ENCODE results near the gene TPCN1.

The TPCN1 gene

GRCh38 chr12:113317122-113317521 lies 95.9 kb downstream of the TPCN1 start:
- DNase-seq: no peak

DNA sequence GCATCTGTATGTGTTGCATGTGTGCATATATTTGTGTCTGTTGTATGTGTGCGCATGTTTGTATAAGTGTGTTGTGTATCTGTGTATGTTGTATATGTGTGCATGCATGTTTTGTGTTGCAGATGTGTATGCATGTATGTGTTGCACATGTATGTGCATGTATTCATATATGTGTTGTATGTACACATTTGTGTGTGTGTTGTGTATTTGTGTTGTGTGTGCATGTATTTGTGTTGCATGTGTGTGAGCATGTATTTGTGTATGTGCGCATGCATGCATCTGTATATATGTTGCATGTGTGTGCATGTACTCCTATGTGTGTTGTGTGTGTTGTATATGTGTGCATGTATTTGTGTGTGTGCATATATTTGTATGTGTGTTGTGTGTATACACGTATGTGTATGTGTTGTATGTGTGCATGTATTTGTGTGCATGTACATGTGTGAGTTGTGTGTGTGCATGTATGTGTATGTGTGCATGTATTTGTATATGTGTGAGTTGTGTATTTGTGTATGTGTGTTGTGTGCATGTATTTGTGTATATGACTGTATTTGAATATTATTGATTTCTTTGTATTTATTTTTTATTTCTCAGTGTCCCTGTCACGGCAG lies 96.9 kb downstream of the TPCN1 start:
- no peak for DNase-seq

DNA sequence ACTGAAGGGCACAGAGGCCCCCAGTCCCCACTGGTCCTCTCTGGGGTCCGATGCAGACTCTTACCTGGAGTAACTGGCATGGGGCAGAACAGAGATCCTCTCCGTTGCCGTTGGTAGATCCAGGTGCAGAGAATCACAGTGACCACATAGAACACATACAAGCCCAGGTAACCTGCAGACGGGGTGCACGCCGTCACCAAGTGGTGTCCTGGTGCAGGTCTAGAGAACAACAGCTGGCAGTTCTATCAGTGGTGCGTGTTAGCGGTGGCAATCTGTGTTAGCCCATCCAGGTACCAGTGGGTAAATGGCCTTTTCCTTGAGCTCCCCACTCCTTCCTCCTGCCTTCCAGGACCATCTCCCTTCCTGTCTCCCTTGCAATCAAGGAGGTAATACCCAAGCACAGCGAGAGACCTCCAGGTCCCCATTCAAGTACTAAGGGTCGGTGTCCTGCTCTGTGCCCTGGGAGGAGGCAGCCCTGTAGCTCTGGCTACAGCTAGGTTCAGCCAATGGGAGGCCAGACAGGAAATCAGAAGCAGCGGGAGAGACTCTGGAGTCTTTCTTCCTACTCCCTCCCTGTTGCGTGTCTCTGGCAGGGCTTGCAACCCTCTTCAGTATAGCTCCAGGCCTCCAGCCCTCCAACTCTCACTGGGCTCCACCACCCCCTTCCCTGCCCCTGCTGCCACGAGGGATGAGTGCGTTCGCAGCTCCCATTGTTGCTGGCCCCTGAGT lies 97.8 kb downstream of the TPCN1 start:
- no peak for DNase-seq

DNA sequence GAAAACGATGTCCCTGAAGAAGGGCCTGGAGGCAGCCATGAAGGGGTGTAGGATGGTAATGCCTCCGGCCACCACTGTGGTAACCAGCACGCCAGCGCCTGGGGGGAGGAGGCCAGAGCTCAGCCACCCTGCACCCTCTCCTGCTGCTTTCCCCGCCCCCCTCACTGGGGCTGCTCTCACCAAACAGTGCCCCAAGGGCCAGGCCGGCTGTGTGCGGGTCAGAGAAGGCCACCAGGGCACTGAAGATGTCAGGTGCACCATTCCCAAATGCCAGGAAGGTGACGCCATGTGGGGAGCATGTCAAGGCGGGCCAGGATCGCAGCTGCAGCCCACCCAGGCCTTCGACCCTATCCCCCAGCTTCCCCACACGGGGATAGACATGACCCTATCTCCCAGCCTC lies 99.1 kb downstream of the TPCN1 start:
- no peak for DNase-seq

GRCh38 chr12:113322343-113322742 lies 101.1 kb downstream of the TPCN1 start:
- DNase-seq: no peak

GRCh38 chr12:113325916-113326315 lies 104.7 kb downstream of the TPCN1 start:
- DNase-seq: no peak

DNA sequence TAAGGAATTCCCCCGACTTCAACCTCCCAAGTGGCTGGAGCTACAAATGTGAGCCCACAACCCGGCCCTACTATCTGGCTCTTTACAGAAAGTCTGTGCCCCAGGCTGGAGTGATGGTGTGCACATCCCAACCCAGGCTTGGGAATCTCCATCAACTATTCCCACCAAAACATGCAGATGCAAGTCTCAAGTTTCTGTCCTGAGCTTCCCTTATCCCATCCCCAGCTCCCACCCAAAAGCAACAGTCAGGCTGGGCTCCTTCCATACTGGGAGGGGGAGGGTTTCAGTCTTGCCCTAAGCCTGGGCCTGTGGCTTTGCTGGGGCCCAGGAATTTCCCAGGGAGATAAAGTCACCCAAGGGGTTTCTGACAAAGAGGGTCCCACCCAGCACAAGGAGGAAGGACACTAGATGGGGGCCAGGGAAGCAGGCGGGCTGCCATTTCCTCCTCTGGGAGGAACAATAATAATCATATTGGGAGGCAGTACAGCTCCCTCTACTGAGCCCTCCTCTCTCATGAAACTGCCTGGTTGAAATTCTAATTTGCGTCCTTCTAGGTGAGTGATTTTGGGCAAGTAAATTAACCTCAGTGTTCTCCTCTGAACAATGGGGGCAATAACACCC lies 105.6 kb downstream of the TPCN1 start:
- no peak for DNase-seq

- DNase-seq: no peak
Observed at GRCh38 chr12:113328368-113328889, 107.2 kb downstream of the TPCN1 start.

DNA sequence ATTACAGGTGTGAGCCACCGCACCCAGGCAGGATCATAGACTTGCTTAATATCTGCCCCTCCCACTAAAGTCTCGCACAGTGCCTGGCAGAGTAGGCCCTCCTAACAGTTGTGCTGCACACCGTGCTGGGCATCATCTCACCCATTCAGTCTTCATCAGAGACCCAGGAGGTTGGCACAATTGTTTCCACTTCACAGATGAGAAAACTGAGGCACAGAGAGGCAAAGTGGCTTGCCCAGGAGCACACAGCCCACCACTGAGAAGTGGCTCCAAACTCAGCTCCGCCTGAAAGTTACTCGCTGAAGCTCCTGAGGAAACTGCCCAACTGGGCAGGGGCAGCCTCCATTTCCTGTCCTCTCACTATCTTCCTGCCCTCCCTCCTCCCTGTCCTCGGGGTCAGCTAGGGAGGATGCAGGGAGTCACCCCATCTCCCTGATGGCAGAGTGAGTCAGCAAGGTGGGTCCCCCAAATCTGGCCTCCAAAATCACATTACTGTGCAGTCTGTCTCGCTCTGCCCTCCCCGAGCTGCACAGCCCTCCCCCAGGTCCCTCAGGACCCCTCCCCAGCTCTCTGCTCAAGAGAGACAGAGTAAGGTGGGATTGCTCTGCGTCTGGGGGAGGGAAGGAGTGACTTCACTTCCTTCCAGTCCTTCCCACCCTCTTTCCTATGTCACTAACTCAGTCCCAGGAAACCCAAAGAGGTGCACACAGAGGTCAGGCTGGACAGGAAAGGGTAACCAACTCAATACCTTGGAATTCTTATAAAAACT lies 107.9 kb downstream of the TPCN1 start:
- no peak for DNase-seq

- DNase-seq: no peak
Observed at GRCh38 chr12:113329791-113330417, 108.6 kb downstream of the TPCN1 start.

DNA sequence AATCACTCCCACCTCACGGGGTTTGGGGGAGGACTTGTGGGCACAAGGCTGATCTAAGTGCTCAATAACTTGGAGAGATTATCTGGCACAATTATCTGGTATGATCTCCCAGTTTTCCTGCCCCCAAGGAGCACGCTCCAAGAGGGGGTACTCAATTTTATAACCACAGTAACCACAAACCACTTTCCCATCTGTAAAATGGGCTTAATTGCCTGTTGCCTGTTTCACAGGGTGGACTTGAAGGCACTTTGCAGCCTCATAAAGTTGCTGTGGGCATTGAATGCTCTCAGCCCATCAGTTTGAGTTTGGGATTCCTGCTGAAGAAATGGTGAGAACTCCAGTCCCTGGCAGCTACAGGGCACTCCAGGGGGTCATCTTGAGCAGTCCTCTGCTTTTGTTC lies 109.2 kb downstream of the TPCN1 start:
- no peak for DNase-seq

- DNase-seq: no peak
Observed at GRCh38 chr12:113332688-113333417, 111.6 kb downstream of the TPCN1 start.

DNA sequence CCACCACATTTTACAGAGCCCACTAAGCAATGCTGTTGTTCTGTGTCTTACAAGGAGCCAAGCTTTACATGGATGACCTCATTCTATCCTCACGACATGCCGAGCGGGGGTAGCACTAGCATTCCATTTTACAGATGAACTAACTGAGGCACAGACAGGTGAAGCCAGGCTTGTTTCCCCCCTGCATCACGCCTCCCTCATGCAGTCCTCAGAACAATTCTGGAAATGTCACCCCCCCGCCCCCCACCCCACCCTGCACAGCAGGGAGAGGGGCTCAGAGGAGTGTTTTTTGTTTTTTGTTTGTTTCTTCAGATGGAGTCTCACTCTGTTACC lies 112.1 kb downstream of the TPCN1 start:
- DNase-seq: no peak

DNA sequence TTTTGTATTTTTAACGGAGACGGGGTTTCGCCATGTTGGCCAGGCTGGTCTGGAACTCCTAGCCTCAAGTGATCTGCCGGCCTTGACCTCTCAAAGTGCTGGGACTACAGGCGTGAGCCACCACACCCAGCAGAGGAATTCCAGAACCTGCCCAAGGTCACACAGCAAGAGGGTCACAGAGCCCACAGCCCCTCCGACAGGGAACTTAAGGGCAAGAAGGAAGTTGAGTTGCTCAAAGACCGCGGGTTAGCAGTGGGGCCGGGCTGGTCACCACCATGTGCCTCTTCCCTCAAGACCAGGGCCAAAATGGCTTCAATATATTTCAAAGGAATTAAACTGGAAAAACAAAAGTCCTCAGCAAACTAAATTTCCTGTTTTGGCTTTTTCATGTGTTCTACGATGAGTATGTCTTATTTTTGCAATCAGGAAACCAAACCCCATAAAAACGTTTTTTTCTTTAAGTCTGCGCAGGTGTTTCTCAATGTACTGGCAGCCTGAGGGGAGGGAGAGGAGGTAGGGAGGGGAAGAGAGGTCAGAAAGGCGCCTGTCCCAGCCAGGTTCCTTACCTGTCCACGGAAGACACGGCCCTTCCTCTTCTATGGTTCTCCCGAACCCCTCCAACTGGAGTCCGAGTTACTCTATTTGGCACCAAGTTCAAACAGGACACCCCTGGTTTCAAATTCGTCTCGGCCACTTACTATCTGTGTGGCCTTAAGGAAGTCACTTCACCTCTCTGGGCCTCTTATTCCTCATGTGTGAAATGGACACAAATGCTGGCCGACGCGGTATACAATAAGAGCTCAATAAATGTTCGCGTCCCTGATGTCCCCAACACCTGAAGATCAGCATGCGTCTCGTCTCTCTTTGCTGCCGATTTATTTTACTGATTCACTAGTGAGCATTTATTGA lies 112.9 kb downstream of the TPCN1 start:
- DNase-seq: no peak

DNA sequence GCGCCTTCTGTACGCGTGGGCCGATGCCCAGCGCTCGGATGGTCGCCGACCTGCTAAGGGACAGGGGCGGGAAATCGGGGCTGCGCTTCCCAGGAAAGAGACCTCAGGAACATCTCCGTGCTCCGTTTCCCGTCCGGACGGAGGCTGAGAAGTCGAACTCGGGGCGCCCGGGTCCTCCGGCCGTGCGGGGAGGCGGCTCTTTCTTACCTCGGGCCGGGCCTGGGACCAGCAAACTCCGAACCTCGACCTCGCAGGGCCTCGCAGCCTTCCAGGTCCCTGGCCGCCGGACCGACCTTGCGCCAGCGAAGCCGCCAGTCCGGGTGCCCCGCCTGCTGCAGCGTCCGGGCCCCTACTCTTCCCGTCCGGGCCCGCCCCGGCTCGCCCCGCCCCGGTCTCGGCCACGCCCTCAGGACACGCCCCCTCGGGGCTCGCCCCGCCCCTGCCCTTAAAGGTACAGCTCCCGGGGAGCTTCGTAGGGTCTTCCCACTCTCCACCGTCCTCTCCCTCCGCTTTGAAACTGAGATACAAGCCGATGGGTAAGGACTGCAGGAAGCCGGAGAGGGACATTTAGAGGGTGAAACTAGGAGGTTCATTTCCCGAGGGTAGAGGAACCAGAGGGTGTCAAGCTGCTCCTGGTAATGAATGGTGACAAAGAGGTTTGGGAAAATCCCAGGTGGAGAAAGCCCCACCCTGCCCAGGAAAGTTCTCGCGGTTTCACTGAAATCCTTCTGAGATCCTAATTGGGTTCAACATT lies 113.7 kb downstream of the TPCN1 start, which contains the start of gene SLC8B1:
Gene SLC8B1 (minus strand): TSS at position 324 of the 754 bp plus-strand sequence. CDS start 2,231 bp downstream, outside the sequence.
- DNase-seq: no peak

GRCh38 chr12:113339540-113339939 lies 118.3 kb downstream of the TPCN1 start:
- no peak for DNase-seq

GRCh38 chr12:113340061-113340460 lies 118.8 kb downstream of the TPCN1 start:
- no peak for DNase-seq

GRCh38 chr12:113341535-113341934 lies 120.3 kb downstream of the TPCN1 start:
- no peak for DNase-seq

DNA sequence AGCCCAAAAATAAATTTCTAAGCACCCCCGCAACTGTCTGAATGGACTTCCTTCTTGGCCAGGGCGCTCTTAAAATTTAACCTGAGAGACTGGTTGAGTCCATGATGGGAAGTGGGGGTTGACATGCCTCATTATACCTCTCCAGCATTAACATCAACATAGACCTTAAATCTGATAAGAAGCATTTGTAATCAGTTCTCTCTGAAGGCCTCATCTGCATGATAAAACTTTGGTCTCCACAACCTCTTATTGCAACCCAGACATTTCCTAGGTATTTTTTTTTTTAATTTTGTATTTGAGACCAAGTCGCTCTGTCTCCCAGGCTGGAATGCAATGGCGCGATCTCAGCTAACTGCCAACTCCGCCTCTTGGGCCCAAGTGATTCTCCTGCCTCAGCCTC lies 124.1 kb downstream of the TPCN1 start:
- no peak for DNase-seq

DNA sequence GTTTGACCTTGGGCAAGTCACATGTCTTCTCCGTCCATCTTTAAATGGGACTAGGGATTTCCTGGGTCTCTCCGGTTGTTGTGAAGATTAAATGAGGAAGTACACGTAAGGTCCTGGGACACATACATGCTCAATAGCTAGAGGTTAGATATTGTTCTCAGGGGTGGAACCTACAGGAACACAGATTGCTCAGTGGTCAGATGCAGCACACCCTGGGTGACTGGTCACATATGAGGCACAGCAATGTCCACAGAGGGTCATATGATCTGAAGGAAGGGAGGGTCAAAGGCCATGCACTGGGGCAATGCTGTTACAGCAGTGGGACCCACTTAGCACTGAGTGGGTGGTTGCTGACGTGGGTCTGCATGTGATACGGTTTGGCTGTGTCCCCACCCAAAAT lies 125.1 kb downstream of the TPCN1 start:
- DNase-seq: no peak

Data from NCI-H1417 treated with DMSO at 0.1 percent for 48 hours (cell line).